Suprapubic skin (tissue), 4 donors: ENCODE measurements around the gene ZNF518A.

Experiments
- EP300 ChIP-seq: sonication (generic); formaldehyde crosslinking; IDR thresholded peaks from one replicate; pipeline ENCODE4 v1.6.1; 2017; ENCODE audit warnings: antibody characterized with exemption
- POLR2A ChIP-seq, 2 donors: fragments of 450-650 bp; IDR thresholded peaks; one replicate each; pipeline ENCODE4 v1.6.1; 2017; ENCODE audit warnings: antibody characterized with exemption in 2 of 2, mild to moderate bottlenecking in 2 of 2, moderate library complexity in 2 of 2
- POLR2AphosphoS5 ChIP-seq, 3 donors: sonication (generic); formaldehyde crosslinking; IDR thresholded peaks; one replicate each; pipeline ENCODE4 v1.6.1; 2017; ENCODE audit warnings: antibody characterized with exemption in 3 of 3
- TF ChIP-seq, protein P1 (sequence below), 2 donors: fragments of 200-600 bp in 1 of 2; fragments of 450-650 bp in 1 of 2; sonication (generic) in 1 of 2; IDR thresholded peaks; one replicate each; pipeline ENCODE4 v1.5.1; 2016 to 2019; ENCODE audit warnings: antibody characterized with exemption in 2 of 2, mild to moderate bottlenecking in 1 of 2, moderate library complexity in 1 of 2

DNA sequence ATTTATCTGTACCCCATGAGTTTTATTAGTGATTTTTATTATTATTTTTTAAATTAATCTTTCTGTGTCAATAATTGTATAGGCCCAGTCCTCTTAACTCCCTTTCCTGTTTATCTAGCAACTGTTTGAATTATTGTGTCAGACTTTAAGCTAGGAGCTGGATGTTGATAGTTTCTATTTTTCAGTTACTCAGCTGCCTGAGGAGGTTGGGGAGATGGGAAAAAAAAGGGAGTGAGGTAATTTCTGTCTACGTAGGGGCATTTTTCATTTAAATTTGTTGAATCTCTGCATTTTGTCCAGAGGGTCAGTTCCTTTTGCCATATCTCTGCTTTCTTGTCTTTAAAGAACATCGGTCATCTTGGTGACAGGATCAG lies 5.0 kb upstream of the ZNF518A start:
- TF ChIP-seq POLR2A (IDR thresholded peaks at IDR 0.05) (no peak), POLR2AphosphoS5 (IDR thresholded peaks at IDR 0.05) (no peak), EP300 (no peak)
- TF ChIP-seq, protein P1, sequence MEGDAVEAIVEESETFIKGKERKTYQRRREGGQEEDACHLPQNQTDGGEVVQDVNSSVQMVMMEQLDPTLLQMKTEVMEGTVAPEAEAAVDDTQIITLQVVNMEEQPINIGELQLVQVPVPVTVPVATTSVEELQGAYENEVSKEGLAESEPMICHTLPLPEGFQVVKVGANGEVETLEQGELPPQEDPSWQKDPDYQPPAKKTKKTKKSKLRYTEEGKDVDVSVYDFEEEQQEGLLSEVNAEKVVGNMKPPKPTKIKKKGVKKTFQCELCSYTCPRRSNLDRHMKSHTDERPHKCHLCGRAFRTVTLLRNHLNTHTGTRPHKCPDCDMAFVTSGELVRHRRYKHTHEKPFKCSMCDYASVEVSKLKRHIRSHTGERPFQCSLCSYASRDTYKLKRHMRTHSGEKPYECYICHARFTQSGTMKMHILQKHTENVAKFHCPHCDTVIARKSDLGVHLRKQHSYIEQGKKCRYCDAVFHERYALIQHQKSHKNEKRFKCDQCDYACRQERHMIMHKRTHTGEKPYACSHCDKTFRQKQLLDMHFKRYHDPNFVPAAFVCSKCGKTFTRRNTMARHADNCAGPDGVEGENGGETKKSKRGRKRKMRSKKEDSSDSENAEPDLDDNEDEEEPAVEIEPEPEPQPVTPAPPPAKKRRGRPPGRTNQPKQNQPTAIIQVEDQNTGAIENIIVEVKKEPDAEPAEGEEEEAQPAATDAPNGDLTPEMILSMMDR (IDR thresholded peaks at IDR 0.05): no peak
